C4-2B (cell line): ENCODE measurements around the gene GCHFR.

Experiments
- ZFX ChIP-seq: fragments of 450-650 bp; IDR thresholded peaks from 2 replicates; pipeline ENCODE4 v1.6.1; 2017
- TF ChIP-seq, protein P1 (sequence below): fragments of 450-650 bp; conservative IDR thresholded peaks from 2 replicates; pipeline ENCODE4 v1.5.1; 2017; ENCODE audit warnings: mild to moderate bottlenecking

DNA sequence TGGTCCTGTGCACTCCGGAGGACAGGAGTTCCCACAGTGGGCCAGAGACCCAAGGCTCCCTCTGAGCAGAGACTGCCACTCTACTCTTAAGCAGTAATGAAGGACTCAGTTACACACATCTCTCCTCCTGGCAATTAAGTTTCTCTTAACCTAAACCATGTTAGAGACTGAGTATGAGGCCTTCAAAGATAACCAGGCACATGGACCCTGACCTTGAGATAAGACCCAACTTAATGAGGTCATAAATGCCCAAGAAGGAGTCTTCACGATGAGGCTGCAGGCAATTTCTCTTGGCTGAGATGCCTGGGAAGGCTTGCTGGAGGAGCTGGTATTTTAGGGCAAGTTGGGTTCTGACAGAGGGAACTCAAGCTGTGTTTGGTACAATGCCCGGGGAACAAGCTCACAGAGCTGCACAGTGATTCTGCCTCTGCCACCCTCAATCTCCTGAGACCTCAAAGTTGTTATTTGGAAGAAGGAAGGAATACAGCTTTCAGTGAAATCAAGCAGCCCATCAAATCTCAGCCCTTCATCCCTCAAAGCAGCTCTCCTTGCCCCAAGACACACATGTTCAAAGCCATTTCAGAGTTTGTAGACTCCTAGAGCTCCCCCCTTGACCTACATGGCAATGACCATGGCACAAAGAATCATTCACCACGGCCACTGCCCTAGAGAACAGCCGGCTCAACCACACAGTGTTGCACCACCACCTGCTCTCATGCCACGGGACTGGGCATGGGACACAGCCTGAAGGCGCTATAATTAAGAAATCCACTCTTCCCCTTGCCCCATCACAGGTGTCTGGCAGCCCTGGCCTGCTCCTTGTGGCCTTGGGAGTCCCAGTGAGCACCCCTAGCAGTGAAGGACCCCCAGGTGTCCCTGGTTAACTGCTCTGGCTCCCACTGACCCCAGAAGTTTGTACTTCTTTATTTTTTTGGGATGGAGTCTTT is 15.9 kb upstream of the GCHFR start:
- TF ChIP-seq, protein P1, sequence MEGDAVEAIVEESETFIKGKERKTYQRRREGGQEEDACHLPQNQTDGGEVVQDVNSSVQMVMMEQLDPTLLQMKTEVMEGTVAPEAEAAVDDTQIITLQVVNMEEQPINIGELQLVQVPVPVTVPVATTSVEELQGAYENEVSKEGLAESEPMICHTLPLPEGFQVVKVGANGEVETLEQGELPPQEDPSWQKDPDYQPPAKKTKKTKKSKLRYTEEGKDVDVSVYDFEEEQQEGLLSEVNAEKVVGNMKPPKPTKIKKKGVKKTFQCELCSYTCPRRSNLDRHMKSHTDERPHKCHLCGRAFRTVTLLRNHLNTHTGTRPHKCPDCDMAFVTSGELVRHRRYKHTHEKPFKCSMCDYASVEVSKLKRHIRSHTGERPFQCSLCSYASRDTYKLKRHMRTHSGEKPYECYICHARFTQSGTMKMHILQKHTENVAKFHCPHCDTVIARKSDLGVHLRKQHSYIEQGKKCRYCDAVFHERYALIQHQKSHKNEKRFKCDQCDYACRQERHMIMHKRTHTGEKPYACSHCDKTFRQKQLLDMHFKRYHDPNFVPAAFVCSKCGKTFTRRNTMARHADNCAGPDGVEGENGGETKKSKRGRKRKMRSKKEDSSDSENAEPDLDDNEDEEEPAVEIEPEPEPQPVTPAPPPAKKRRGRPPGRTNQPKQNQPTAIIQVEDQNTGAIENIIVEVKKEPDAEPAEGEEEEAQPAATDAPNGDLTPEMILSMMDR, result no peak
- no peak for TF ChIP-seq ZFX
